RWPE2 (cell line): ENCODE measurements around the gene ELP4.

ENCODE experiments used
- ATAC-seq: fragments of 200-7000 bp; cut with Tn5 transposase; 3 replicates; pipeline ENCODE4 v1.9.1; 2021; ENCODE audit warnings: low read depth
- DNase-seq: peaks from one replicate; pipeline ENCODE4 v3.0.0-alpha.2; 2020; ENCODE audit warnings: low spot score
- H3K27ac ChIP-seq: fragments of 450-650 bp; 2 replicates; pipeline ENCODE4 v1.5.1; 2017; ENCODE audit warnings: mild to moderate bottlenecking; ENCODE audit not compliant: poor library complexity, severe bottlenecking
- H3K27me3 ChIP-seq: fragments of 250-450 bp; sonication (Bioruptor Pico); 2 replicates; pipeline ENCODE4 v1.5.1; 2021; ENCODE audit warnings: mild to moderate bottlenecking, moderate library complexity; ENCODE audit not compliant: insufficient read depth, poor library complexity, severe bottlenecking
- H3K36me3 ChIP-seq: fragments of 250-450 bp; sonication (Bioruptor Pico); 2 replicates; pipeline ENCODE4 v1.5.1; 2020; ENCODE audit warnings: low read depth, mild to moderate bottlenecking, moderate library complexity
- H3K4me1 ChIP-seq: fragments of 250-450 bp; sonication (Bioruptor Pico); 2 replicates; pipeline ENCODE4 v1.5.1; 2021; ENCODE audit warnings: mild to moderate bottlenecking, moderate library complexity; ENCODE audit not compliant: insufficient read depth, poor library complexity, severe bottlenecking
- H3K4me3 ChIP-seq: fragments of 250-450 bp; sonication (Bioruptor Pico); 2 replicates; pipeline ENCODE4 v1.5.1; 2021; ENCODE audit warnings: mild to moderate bottlenecking, moderate library complexity; ENCODE audit not compliant: severe bottlenecking
- H3K9me3 ChIP-seq: fragments of 250-450 bp; sonication (Bioruptor Pico); 2 replicates; pipeline ENCODE4 v1.5.1; 2021; ENCODE audit warnings: mild to moderate bottlenecking, moderate library complexity; ENCODE audit not compliant: severe bottlenecking
- CTCF ChIP-seq: fragments of 450-650 bp; IDR thresholded peaks from one replicate; pipeline ENCODE4 v1.5.1; 2017; ENCODE audit warnings: mild to moderate bottlenecking, moderate library complexity; ENCODE audit not compliant: poor library complexity, severe bottlenecking

The ELP4 gene

DNA sequence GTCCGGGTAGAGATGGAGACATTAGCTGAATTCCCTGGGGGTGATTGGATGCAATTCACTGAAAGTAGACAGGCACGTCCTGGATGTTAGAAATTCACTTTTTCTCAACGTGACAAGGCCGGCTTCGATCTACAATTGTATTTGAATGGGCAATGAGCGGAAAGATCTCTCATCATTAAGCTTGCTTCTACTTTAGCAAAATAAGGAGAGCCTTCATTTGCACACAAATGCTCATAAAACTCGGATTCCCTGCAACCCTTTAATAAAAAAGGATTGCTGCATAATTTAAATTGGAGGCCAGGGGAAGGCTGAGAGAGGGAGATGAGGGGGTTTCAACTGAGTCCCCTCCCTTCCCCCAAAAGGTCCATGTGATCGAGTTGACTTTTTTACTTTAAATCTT, 312.2 kb downstream of the ELP4 start:
- no peak for TF ChIP-seq CTCF
- Histone ChIP-seq H3K4me1 (no peaks in the 10 kb centered on the region), H3K27ac (no peak overlapping the region), H3K9me3 (no peaks in the 10 kb centered on the region), H3K27me3 (peaks cover 99% of the 10 kb centered on the region), H3K4me3 (no peak overlapping the region), H3K36me3 (no peaks in the 10 kb centered on the region)
- ATAC-seq (no peak), DNase-seq (no peak)

GRCh38 chr11:31822175-31822926, 312.8 kb downstream of the ELP4 start:
- Histone ChIP-seq H3K27ac (no peak overlapping the region), H3K4me1 (no peaks in the 10 kb centered on the region), H3K9me3 (no peaks in the 10 kb centered on the region), H3K36me3 (no peaks in the 10 kb centered on the region), H3K27me3 (peaks cover 99% of the 10 kb centered on the region), H3K4me3 (no peak overlapping the region)
- ATAC-seq (no peak), DNase-seq (no peak)
- TF ChIP-seq CTCF, result no peak

GRCh38 chr11:31822927-31823643, 313.5 kb downstream of the ELP4 start:
- DNase-seq (no peak), ATAC-seq (no peak; the same call in 2 of the 3 replicates)
- no peak overlapping the region for H3K27ac ChIP-seq
- no peak for TF ChIP-seq CTCF
- no peaks in the 10 kb centered on the region for H3K9me3 ChIP-seq
- no peak overlapping the region for H3K4me3 ChIP-seq
- H3K36me3 ChIP-seq, result no peaks in the 10 kb centered on the region
- no peaks in the 10 kb centered on the region for H3K4me1 ChIP-seq
- H3K27me3 ChIP-seq, result peaks cover 99% of the 10 kb centered on the region

GRCh38 chr11:31823644-31824331, 314.2 kb downstream of the ELP4 start:
- Histone ChIP-seq H3K27ac (no peak overlapping the region), H3K36me3 (no peaks in the 10 kb centered on the region), H3K27me3 (peaks cover 99% of the 10 kb centered on the region), H3K4me3 (no peak overlapping the region), H3K4me1 (no peaks in the 10 kb centered on the region), H3K9me3 (no peaks in the 10 kb centered on the region)
- ATAC-seq (no peak), DNase-seq (no peak)
- no peak for TF ChIP-seq CTCF
